C4-2B (cell line): Measurements from ENCODE around the gene SNX14.

ENCODE experiments used
- H3K27ac ChIP-seq: fragments of 450-650 bp; 2 replicates; pipeline ENCODE4 v1.5.1; 2017
- CTCF ChIP-seq: fragments of 450-650 bp; conservative IDR thresholded peaks from 2 replicates; pipeline ENCODE4 v1.5.1; 2017; ENCODE audit warnings: mild to moderate bottlenecking
- ZFX ChIP-seq: fragments of 450-650 bp; IDR thresholded peaks from 2 replicates; pipeline ENCODE4 v1.6.1; 2017

The SNX14 gene

DNA sequence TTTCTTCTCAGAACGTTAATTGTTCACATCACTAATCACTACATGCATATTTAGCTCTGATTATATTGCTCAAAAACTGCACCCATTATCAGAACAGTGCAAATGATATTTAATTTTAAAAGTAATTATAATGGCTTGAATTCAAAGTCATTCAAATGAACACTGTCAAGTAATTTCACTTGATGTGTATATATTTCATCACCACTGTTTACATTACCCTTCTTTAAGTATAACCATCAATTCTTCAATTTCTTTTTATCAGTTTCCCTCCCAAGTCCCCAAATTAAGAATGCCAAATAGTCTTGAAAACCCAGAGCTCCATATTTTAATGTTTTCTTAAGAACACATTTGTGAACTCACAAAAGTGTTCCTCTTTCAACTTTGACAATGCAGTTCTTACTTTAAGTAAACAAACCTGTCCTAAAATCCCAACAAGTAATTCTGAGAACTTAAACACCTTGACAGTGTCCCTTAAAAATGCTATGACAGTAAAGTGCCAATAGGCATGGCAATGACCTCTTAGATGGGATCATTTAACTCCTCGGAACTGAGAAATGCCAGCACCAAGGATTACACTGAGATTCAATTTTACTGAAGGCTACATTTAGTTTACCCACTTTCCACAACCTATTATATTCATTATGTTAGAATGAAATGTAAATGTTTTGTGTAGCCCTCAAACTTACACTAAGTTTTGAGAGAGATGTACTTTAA, 16.7 kb upstream of the SNX14 start:
- no peak overlapping the region for H3K27ac ChIP-seq
- no peak for TF ChIP-seq ZFX
- no peak for TF ChIP-seq CTCF

- H3K27ac ChIP-seq: no peak overlapping the region
- TF ChIP-seq ZFX: no peak
- no peak for TF ChIP-seq CTCF
These were observed 8.4 kb upstream of the SNX14 start for GRCh38 chr6:85602100-85602499.

DNA sequence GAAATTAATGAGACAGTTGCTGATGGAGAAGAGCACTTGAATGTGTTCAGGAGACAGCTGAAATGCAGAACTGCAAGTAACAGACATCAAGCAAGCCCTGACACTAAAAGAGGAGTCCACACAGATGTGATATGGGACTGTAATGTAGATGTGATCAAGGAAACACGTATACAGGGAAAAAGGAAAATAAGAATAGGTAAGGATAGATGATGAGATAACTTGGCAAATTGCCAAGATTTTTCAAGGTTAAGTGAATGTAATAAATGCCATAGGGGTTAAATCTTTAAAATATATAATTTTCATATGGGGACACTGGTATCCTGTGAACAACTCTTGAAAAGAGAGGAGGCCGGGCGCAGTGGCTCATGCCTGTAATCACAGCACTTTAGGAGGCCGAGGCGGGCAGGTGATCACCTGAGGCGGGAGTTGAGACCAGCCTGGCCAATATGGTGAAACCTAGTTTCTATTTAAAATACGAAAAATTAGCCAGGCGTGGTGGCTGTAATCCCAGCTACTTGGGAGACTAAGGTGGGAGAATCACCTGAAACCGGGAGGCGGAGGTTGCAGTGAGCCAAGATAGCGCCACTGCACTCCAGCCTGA, 7.2 kb upstream of the SNX14 start:
- TF ChIP-seq ZFX: no peak
- no peak for TF ChIP-seq CTCF
- H3K27ac ChIP-seq: no peak overlapping the region

DNA sequence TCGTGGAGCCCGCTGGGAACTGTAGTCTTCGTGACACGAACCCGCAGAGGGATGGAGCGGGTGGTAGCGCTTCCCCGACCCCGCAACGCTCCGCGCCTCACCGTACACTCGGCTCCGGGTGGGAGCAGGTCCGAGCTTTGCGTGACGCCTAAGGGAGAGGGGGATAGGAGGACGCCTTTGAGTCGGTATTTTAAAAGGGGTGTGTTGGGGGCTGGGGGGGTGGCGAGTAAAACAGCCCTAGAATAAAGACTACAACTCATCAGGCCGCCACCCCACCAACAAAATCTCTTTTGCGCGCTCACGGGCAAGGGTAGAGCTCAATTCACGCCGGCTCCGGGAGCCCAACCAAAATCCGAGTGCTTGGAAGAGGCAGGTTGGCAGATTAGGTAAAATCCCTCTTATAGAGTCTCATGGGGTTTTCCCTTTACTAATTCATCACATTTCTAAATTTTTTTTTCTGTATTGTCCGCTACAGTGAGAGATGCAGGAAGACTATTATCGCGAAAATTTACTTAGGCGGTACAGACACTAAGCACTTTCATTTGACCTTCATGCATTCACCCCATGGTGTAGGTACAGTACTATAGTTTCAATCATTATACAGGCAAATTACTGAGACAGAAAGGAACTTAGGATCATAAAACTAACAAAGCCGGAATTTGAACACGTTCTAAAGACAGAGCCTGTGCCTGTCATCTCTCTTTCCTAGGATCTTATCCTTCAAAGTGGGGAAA, 706 bp upstream of the SNX14 start:
- peak overlapping the region; percentile 84 for H3K27ac ChIP-seq
- TF ChIP-seq CTCF (no peak), ZFX (no peak)

DNA sequence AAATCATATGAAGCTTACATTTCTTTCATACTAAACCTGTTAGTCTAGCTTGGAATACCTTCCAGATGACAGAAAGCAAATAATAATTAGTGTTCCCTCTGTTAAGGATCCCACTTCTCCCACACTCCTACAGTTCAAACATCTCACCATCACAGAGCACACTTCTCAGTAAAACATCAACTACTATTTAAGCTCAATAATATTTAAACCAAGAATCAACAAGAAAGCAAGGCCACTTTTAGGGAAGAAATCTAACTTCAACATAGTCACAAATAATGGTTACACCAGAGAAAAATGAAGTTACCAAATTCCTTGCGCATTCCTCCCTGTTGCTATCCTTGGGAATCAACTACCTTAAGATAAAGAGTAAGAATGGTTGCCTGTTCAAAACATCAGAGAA, 1.6 kb downstream of the SNX14 start:
- no peak overlapping the region for H3K27ac ChIP-seq

DNA sequence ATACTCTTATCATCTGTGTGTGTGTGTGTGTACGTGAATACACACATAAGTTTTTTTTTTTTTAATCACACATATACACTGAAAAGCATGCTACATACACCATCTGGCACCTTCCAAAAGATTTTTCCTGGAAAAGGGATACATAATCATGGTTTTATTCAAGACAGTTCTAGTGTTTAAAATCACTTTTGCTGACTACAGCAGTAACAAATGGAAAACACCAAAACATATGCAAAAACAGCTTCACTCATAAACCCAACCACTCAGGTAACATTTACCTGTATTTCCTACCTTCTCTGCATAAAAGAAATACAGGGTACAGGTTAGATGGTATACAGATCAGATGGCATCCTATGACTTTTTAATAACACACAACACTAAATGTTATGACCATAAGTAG, 2.5 kb downstream of the SNX14 start:
- no peak overlapping the region for H3K27ac ChIP-seq

More for the DNA sequence above, 1.6 kb downstream of the SNX14 start:
- no peak for TF ChIP-seq CTCF
- no peak for TF ChIP-seq ZFX

More for the DNA sequence above, 2.5 kb downstream of the SNX14 start:
- TF ChIP-seq ZFX (no peak), CTCF (no peak)
